Embryonic facial prominence (tissue), 1 donor: ENCODE measurements around the gene DNAJC22.
"Not testable (repeated sequence)": the region's sequence is repeated elsewhere in the genome, so short reads cannot be mapped to it uniquely, and the experiment has no call there.

Experiments
- DNase-seq: peaks from one replicate; pipeline ENCODE4 v3.0.0-alpha.2; 2016; ENCODE audit errors: extremely low spot score

DNAJC22 gene

DNA sequence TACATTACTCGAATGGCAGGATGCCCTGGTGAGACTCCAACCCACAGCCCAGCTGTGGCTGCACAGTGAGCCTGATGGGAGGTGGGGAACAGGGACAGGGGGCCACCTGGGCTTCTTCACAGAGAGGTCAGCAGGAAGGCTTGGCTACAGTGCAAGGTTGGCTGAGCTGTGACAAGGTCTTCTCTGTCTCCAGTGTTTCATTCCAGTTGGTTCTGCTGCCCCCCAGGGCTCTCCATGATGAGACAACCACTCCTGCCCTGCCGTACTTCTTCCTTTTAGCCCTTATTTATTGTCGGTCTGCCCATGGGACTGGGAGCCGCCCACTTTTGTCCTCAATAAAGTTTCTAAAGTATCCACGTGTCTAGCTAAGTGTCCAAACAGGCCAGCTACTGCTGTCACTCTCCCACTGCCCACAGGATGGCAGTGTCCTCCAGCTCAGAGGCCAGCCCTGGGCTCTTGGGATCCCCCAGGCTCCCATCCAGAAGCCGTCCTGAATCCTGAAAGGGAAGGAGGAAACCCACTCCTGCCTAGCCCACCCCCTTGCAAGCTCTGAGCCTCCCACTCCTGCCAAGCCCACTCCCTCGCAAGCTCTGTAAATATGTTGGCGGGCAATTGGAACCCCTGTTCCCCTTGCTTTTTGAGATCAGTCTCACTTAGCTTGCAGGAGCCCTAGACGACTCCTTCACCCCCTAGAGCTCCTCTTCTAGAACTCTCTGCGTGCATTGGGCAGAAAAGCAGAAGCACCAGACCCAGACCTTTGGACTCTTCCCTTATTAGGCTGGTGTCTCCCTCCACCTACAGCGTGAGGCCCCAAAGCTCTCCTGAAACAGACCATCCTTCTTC is 15.1 kb upstream of the DNAJC22 start:
- no peak for DNase-seq

DNA sequence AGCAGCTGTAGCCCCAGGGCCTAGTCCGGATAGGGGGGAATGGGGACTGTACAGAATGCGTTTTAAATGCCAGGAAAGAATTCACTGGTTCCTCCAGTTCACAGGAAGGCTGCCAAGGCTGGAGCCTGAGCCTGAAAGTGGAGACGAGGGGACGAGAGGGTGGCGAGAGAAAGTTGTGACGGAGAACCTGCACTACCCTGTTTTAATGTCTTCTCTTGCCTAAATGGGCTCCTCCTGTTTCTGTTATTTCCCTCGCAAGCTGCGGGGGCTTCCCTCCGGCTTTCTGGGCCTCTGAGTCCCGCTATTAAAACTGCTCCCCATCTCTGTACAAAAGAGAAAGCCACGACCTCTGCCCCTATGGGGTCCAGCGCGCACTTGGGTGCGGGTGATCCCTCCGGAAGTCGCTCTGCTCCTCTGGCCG is 14.2 kb upstream of the DNAJC22 start:
- no peak for DNase-seq

DNA sequence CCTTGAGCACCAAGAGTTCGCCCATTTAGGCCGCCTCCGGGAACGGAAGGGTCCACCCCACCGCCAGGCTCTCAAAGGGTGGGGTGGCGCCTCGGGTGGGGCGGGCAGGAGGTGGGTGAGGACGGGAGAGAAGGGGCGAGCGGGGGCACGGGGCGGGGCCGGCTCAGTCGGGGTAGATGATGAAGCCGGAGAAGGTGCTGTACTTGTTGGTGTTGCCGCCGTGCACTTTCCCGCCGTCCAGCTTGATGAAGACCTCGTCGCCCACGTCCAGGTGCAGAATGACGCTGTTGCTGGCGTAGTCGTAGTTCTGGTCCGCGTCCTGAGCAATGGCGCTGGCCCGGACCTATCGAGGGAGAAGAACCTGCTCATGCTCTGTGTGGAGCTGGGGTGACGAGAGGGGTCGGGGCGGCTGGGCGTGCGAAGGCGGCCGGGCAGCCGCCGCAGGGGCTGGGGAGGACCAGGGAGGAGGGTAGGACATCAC is 13.8 kb upstream of the DNAJC22 start:
- no peak for DNase-seq

DNA sequence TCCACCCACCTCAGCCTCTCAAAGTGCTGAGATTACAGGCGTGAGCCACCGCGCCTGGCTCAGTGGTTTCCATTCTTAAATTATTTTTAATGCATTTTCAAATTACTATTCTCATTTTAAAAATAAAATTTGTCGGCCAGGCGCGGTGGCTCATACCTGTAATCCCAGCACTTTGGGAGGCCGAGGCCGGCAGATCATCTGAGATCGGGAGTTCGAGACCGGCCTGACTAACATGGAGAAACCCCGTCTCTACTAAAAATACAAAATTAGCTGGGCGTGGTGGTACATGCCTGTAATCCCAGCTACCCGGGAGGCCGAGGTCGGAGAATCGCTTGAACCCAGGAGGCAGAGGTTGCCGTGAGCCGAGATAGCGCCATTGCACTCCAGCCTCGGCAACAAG is 12.9 kb upstream of the DNAJC22 start:
- DNase-seq: not testable (repeated sequence)

GRCh38 chr12:49334226-49334625 is 12.5 kb upstream of the DNAJC22 start:
- DNase-seq: no peak

- DNase-seq: no peak
These were observed 12.0 kb upstream of the DNAJC22 start for GRCh38 chr12:49334681-49335080.

DNA sequence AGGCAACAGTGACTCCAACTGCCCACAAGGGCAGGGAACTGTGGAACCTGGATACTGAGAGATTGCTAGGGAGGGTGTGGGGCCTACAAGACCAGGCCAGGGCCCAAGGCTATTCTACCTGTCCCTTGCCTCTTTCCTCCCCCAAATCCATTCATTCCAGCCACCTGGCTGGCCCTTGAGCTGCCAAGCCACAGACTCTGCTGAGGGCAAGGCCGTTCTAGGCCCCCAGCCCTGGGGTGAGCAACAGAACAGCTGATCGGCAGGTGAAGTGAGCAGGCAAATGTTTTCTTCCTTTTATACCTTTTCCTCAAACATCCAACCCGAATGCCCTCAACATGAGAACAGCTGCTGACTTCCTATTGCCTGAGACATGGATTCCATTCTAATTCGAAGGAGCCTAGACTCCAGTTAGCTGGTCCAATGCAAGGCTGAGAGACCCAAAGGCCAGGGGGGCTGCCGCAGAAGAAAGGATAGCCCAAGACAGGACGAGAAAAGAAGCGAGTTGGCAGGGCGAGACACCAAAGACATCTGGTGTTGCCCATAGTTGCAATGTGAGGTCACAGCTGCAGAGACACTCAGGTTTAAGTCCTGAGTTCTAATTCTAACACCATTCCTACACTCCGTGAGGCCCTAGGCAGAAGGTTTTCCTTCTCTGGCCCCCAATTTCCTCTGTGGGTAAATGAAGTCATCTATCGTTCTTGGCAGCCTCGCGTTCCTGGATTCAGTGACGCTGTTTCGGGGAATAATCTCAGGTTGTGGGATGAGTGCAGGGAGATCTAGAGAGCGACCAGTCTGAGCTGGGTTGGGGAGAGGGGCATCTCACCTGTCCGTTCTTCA is 11.4 kb upstream of the DNAJC22 start:
- no peak for DNase-seq

GRCh38 chr12:49335955-49336644 is 10.6 kb upstream of the DNAJC22 start:
- DNase-seq: no peak

- peak; percentile 58 for DNase-seq
These were observed 9.8 kb upstream of the DNAJC22 start, which contains the start of gene C1QL4 for GRCh38 chr12:49336645-49337584. C1QL4 (minus strand) TSS chr12:49337188; CDS start chr12:49336477, 711 bp downstream.

DNA sequence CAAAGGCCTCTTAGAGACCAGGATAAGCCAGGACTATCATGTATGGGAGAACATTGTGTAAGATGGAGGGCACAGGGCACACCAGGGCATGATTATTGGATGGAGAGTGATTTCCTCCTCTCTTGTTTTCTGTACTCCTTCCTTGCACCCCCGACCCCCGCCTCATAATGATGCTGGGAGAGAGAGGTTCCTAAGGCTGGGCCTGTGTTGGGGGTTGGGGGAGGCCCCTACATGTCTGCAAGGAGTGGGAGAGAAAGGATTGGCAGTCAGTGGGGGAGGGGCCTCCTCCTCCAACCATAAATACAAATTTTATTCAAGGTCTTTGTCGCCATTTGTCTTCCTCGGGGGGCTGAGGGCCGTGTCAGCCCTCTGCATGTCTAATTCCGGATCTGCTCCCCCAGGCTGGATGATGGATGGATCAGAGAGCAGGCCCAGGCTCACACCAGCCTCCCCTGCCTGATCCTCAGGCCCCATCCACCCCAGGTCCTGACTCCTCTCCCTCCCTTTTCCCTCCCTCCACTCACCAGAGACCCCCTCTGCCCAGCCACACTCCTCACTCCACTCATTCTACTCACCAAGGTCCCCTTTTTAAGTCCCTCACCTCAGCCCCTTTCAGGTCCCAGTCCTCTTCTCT is 7.7 kb upstream of the DNAJC22 start:
- DNase-seq: no peak

DNA sequence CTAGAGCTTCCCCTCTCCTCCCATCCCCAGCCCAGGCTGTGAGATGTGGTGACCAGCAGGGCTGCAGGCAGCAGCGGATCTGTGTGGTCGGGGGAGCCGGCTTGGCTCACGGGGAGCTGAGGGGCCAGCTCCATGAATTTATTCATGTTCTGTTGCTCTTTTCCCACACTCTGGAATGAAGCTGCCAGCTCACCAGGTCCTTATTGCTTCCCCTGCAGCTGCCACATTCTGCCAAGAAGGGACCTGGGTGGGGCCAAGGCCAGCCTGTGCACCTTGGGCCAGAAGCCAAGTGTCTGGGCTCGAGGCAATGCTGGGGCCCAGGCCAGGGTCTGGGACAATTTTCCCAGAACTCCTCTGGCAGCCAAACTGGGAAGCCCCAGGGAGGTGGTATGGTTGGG is 7.2 kb upstream of the DNAJC22 start:
- DNase-seq: no peak

DNA sequence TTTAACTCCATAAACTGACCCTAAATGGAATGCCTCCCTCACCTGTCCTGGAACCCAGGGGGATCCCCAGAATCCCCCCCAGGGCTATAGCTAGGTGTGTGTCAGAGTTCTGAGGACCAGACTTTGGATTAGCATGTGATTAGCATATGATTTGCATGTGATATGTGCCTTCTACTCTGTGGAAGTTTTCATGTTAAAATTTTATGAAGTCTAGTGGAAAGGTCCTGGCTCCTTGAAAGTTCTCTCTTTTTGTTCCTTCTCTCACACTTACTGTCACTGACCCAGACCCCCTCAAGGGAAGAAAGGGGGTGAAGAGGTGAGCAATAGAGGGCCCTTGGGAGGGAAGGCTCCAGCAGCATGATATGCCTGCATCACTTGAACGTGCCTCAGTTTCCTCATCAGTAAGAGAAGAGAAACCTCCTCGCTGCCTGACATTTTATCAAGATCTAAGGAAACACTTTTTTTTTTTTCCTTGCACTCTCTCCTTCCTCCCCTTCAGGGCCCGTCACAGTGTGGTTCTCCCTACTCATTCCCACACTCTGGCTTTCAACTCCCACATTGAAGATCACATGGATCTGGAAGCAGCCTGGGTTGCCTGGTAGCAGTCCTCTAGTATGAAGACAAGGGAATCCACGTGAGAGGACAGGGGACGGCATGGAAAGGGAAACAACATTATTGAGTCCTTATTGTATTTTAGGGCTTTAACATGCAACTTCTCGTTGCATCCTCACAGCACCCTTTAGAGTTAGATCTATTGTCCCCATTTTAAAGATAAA is 6.4 kb upstream of the DNAJC22 start:
- DNase-seq: no peak

DNA sequence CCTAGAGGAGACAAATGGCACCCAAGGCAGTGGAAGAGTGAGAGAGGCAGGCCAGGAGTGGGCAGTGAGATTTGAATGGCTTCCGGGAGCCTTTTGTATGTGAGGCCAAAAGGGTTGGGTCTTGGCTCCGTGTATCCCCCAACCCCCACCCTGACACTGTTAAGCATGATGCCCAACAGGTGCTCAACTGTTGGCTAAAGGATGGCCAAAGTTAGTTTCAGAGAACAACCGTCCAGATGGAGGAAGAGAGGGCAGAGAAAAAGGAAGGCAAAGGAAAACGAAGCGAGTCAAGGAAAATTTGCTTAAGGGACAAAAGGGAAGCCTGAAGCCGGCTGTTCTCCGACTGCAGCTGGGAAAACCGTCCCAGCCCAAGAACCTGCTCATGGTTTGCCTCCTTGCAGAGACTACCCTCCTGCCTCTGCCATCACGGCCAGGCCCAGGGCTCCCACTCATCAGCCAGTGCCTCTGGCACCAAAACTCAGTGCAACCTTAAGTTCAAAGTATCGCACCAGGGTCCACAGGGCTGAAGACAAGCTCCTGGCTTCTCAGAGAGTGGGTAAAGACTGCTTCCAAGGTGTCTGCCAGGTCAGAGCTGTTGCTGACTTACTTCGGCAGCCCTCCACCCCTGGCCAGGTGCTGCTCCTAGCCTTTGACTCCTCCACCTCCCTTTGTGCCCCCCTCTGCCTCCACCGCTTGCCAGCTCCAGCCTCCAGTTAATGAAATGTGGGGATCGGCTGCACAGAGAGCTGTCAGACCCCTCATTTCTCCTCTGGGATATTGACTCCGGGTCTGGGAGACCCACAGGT is 5.5 kb upstream of the DNAJC22 start:
- DNase-seq: no peak

DNA sequence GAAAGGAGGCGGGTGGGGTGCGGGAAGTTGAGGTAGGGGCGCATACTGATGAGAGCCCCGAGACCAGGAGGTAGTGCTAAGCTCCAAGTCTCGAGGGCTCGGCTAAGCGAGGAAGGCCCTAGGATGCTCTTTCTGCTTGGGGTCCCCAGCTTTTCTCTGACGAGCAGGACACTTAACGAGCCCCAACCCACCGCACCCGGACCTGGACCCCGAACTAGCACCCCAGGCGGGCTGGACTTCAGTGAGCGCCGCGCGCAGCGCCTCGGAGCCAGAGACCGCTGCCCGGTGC is 5.0 kb upstream of the DNAJC22 start:
- DNase-seq: no peak

GRCh38 chr12:49342066-49342913 is 4.4 kb upstream of the DNAJC22 start:
- peak; percentile 33 for DNase-seq

DNA sequence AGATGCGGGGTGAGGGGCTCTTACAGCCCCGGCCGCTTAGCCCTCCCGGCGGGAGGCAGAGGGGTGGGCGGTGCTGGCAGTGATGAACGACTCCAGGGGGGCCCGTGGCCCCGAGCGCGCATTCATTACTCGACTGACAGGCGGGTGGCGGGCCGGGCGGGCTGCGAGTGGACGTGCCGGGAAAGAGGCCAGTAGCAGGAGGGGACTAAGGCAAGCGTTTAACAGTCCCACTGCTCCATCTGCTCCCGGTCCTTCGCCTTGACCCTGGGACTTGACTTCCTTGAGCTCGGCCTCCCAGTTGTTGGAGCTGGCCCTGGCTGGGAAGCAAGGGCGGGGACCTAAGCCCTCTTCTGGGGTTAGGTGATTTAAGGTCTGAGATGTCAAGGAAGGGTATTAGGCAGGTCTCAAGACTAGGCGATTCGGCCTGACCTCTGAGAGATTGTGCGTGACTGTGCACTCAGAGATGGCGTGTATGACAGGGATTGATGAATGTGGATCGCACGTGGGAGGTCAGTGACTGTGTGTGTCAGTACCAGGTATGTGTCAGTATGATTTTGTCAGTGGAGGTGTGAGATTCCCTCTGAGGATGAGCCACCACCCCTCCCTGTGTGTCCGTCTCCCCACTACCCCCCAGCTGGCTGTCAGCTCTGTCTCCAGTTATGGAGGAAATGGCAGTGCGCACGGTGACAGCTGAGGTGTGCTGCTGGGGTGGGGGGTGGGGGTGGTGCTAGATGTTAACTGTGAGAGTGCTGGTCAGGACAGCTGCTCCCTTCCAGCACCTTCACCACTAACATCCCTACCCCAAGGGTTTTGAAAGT is 3.6 kb upstream of the DNAJC22 start:
- no peak for DNase-seq

DNA sequence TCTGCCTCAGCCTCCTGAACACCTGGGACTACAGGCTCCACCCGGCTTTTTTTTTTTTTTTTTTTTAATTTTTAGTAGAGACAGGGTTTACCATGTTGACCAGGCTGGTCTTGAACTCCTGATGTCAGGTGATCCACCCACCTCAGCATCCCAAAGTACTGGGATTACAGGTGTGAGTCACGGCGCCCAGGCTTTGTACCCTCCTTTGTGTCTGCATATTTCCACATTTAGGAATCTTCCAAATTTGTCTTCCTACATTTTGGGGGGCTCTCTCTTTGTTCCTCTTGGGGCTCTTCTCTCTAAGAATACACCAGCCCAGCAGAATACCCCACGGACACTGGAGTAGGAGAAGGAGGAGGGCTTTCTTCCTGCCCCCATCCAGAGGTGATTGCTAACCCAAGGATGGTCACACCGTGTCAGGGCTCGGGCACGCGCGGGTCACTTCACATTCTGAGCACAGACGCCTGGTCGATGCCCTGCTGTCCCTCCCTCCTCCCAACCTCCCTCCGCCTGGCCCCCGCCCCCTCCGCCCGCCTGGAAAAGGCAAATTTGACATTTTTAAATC is 2.1 kb upstream of the DNAJC22 start:
- DNase-seq: no peak
